A549 treated with Hydrocortisone at 1 μM for 4 hours (cell line): Measurements from ENCODE around the gene OR1J1. TPM values are rescaled to one million over a fixed set of nuclear protein-coding genes. Genes with fewer than 3 reads are reported as not detected.

Source experiments
- total RNA-seq: library from RNA; stranded (reverse); fragments of 200-300 nt; extraction: Qiagen RNA extraction; gene quantifications from 5 replicates; pipeline ENCODE4 v1.2.3, GENCODE V29; 2022

OR1J1 gene, protein sequence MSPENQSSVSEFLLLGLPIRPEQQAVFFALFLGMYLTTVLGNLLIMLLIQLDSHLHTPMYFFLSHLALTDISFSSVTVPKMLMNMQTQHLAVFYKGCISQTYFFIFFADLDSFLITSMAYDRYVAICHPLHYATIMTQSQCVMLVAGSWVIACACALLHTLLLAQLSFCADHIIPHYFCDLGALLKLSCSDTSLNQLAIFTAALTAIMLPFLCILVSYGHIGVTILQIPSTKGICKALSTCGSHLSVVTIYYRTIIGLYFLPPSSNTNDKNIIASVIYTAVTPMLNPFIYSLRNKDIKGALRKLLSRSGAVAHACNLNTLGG
- total RNA-seq = not detected in 5 replicates

DNA sequence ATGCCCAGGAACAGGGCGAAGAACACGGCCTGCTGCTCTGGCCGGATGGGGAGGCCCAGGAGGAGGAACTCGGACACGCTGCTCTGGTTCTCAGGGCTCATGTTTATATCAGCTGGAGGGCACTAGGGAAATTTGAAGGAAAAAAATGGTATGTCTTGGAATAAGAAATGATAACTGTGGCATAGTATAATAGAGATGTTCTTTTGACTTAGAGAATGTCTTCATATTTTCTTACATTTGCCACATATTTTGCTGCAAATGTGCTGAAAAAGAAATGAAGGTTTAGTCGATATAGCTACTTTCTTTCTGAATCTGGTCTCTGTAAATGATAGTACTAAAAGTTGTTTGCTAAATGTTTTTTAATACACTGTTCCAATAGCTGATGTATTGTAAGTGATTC, at the start of gene OR1J1:
OR1J1 (minus strand) TSS at position 101 of the 400 bp plus-strand sequence; CDS start at position 101, 0 bp downstream.

DNA sequence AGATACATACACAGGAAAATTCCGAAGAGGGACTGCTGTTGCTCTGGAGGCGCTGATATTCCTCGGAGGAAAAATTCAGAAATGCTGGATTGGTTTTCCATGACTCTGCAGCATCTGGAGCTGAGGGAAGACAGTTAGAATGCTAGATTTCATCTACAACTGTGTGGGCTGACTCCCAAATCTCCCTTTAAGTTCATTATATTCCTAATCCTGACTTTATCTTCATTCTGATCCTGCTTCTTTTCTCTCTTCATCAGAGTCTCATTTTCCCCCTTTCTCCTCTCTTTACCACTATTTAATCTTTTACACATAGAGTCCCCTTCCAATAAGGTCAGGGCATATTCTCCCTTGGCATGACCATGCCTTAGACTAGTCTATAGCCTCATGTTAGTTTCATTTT, 49.5 kb upstream of the OR1J1 start, which contains the start of gene OR1N1:
OR1N1 (minus strand) TSS at position 101 of the 400 bp plus-strand sequence; CDS start at position 101, 0 bp downstream.

DNA sequence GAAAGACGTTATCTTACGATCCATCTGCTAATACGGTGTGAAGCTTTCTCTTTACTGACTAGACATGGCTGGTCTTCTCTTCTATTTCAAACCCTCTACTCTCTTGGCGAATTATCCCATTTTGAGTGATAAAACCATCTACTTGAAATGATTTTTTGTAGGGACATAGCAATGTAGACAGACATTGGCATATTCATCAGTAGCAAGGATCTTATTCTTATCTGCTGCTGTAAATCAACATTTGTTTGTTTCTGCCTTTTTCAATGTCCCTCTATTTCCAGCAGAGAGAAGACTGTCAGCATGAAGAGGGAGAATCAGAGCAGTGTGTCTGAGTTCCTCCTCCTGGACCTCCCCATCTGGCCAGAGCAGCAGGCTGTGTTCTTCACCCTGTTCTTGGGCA, 41.1 kb upstream of the OR1J1 start, which contains the start of gene OR1J4:
OR1J4 (plus strand) TSS at position 301 of the 400 bp plus-strand sequence; CDS start at position 301, 0 bp downstream.

DNA sequence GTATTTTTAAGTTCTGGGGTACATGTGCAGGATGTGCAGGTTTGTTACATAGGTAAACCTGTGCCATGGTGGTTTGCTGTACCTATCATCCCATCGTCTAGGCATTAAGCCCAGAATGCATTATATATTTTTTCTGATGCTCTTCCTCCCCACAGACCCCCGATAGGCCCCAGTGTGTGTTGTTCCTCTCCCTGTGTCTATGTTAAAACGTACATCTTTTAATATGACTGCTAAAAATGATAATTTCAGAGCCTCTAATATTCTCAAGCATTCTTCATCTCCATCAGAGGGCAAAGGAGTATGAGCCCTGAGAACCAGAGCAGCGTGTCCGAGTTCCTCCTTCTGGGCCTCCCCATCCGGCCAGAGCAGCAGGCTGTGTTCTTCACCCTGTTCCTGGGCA, 32.8 kb upstream of the OR1J1 start, which contains the start of gene OR1J2:
OR1J2 (plus strand) TSS at position 301 of the 400 bp plus-strand sequence; CDS start at position 301, 0 bp downstream.

Other genes starting within 250 kb of the OR1J1 start
- 2.4 to 3.2 TPM (median 2.6 TPM) in 5 replicates for gene LHX6, start 249.0 kb downstream of the OR1J1 start, total RNA-seq
- gene RBM18, start 213.1 kb downstream of the OR1J1 start, total RNA-seq = 12.8 to 25.3 TPM (median 22.4 TPM) in 5 replicates
- 61.5 to 76.3 TPM (median 69.0 TPM) in 5 replicates for gene MRRF, start 213.0 kb downstream of the OR1J1 start, total RNA-seq
- 1.5 to 1.8 TPM (median 1.5 TPM) in 5 replicates for gene PTGS1, start 106.9 kb downstream of the OR1J1 start, total RNA-seq
- not detected in 5 replicates for gene OR1J2, start 32.9 kb upstream of the OR1J1 start, total RNA-seq
- gene OR1J4, start 41.2 kb upstream of the OR1J1 start, total RNA-seq = not detected in 5 replicates
- gene OR1N1, start 49.4 kb upstream of the OR1J1 start, total RNA-seq = not detected in 5 replicates
- not detected in 5 replicates for gene OR1N2, start 75.2 kb upstream of the OR1J1 start, total RNA-seq
- not detected in 5 replicates for gene OR1L8, start 105.5 kb upstream of the OR1J1 start, total RNA-seq
- gene OR1Q1, start 136.8 kb upstream of the OR1J1 start, total RNA-seq = not detected in 5 replicates
- not detected in 5 replicates for gene OR1B1, start 179.7 kb upstream of the OR1J1 start, total RNA-seq
- gene OR1L1, start 183.8 kb upstream of the OR1J1 start, total RNA-seq = not detected in 5 replicates
- gene OR1L3, start 197.2 kb upstream of the OR1J1 start, total RNA-seq = not detected in 5 replicates
- not detected in 5 replicates for gene OR1L4, start 246.1 kb upstream of the OR1J1 start, total RNA-seq